IMR-90 (cell line): ENCODE measurements around the gene ALOX5AP. TPM values are rescaled to one million over a fixed set of nuclear protein-coding genes. Genes with fewer than 3 reads are reported as not detected.

Experiments used
- ATAC-seq: fragments of 200-7000 bp; cut with Tn5 transposase; 2 replicates; pipeline ENCODE4 v1.9.1; 2020; ENCODE audit warnings: low read depth, mild to moderate bottlenecking, moderate library complexity
- BruUV-seq: library from RNA; stranded (reverse); fragments of 400-500 nt; replicated peaks from 2 replicates; lab custom pipeline; 2021; lab: Mats Ljungman, UMichigan
- CTCF ChIA-PET: fragments of 300-600 bp; formaldehyde crosslinking; extraction: SDS; loops from one replicate; lab custom pipeline; 2021; ENCODE audit warnings: antibody characterized with exemption; lab: Yijun Ruan, JAX
- POLR2A ChIA-PET: fragments of 300-600 bp; sonication (Branson Sonifier 250); formaldehyde crosslinking; loops from one replicate; lab custom pipeline; 2022; ENCODE audit warnings: antibody characterized with exemption; ENCODE audit not compliant: unreplicated experiment; lab: Charles Lee
- DNase-seq: peaks from one replicate; pipeline ENCODE4 v3.0.0; 2013
- H2AFZ ChIP-seq: replicated peaks from 2 replicates; pipeline ENCODE3; 2013; ENCODE audit warnings: low read length, mild to moderate bottlenecking; ENCODE audit not compliant: poor library complexity
- H2AK5ac ChIP-seq: 2 replicates; pipeline ENCODE4 v1.6.1; 2013; ENCODE audit warnings: low read depth, low read length, inconsistent platforms
- H2AK9ac ChIP-seq: replicated peaks from 2 replicates; pipeline ENCODE3; 2013; ENCODE audit warnings: mild to moderate bottlenecking, low read depth, low read length, moderate library complexity; ENCODE audit not compliant: poor library complexity
- H2BK120ac ChIP-seq: 2 replicates; pipeline ENCODE4 v1.6.1; 2013; ENCODE audit warnings: low read depth, low read length, inconsistent platforms
- H2BK15ac ChIP-seq: 3 replicates; pipeline ENCODE4 v1.6.1; 2013; ENCODE audit warnings: low read depth, low read length, inconsistent platforms
- H2BK20ac ChIP-seq: 2 replicates; pipeline ENCODE4 v1.6.1; 2013; ENCODE audit warnings: low read depth, mild to moderate bottlenecking, inconsistent platforms, low read length, moderate library complexity
- H2BK5ac ChIP-seq: 2 replicates; pipeline ENCODE4 v1.6.1; 2013; ENCODE audit warnings: mild to moderate bottlenecking, low read depth, low read length, inconsistent platforms; ENCODE audit not compliant: poor library complexity, severe bottlenecking
- H3K14ac ChIP-seq: replicated peaks from 2 replicates; pipeline ENCODE4 v1.6.1; 2013; ENCODE audit warnings: low read depth, low read length, inconsistent platforms
- H3K18ac ChIP-seq: 2 replicates; pipeline ENCODE4 v1.6.1; 2013; ENCODE audit warnings: low read depth, low read length, control low read depth
- H3K23ac ChIP-seq: 2 replicates; pipeline ENCODE4 v1.6.1; 2013; ENCODE audit warnings: low read depth, low read length, inconsistent platforms
- H3K27ac ChIP-seq: 2 replicates; pipeline ENCODE4 v1.5.1; 2013; ENCODE audit warnings: mild to moderate bottlenecking, control low read depth, low read length; ENCODE audit not compliant: insufficient read depth
- H3K27me3 ChIP-seq: 2 replicates; pipeline ENCODE4 v1.6.1; 2013; ENCODE audit warnings: low read length; ENCODE audit not compliant: control insufficient read depth, insufficient read depth
- H3K36me3 ChIP-seq: 2 replicates; pipeline ENCODE4 v1.6.1; 2013; ENCODE audit warnings: low read length, mixed read lengths; ENCODE audit not compliant: control insufficient read depth, insufficient read depth
- H3K4ac ChIP-seq: 2 replicates; pipeline ENCODE4 v1.6.1; 2013; ENCODE audit warnings: low read depth, low read length, inconsistent platforms
- H3K4me1 ChIP-seq: 2 replicates; pipeline ENCODE4 v1.6.1; 2013; ENCODE audit warnings: low read length, mixed read lengths; ENCODE audit not compliant: control insufficient read depth, insufficient read depth
- H3K4me2 ChIP-seq: 2 replicates; pipeline ENCODE4 v1.6.1; 2013; ENCODE audit warnings: low read depth, mild to moderate bottlenecking, control low read depth, low read length, moderate library complexity
- H3K4me3 ChIP-seq: 2 replicates; pipeline ENCODE4 v1.5.1; 2013; ENCODE audit warnings: low read depth, mild to moderate bottlenecking, control low read depth, low read length, moderate library complexity; ENCODE audit not compliant: insufficient read depth
- H3K56ac ChIP-seq: 2 replicates; pipeline ENCODE4 v1.6.1; 2013; ENCODE audit warnings: low read length, inconsistent platforms; ENCODE audit not compliant: insufficient read depth; ENCODE audit errors: extremely low read depth
- H3K79me1 ChIP-seq, 2 experiments: 2 replicates each; pipeline ENCODE4 v1.6.1; 2013; ENCODE audit warnings: low read length in 2 of 2, inconsistent platforms in 1 of 2, low read depth in 1 of 2
- H3K9ac ChIP-seq: 2 replicates; pipeline ENCODE4 v1.6.1; 2013; ENCODE audit warnings: low read depth, low read length, control low read depth
- H3K9me1 ChIP-seq: 2 replicates; pipeline ENCODE4 v1.6.1; 2013; ENCODE audit warnings: low read length, inconsistent platforms; ENCODE audit not compliant: insufficient read depth
- H3K9me3 ChIP-seq: 2 replicates; pipeline ENCODE4 v1.6.1; 2013; ENCODE audit warnings: low read length; ENCODE audit not compliant: control insufficient read depth, insufficient read depth
- H4K20me1 ChIP-seq: 2 replicates; pipeline ENCODE4 v1.6.1; 2013; ENCODE audit warnings: low read length, inconsistent platforms; ENCODE audit not compliant: insufficient read depth
- H4K5ac ChIP-seq: 2 replicates; pipeline ENCODE4 v1.6.1; 2013; ENCODE audit warnings: mild to moderate bottlenecking, low read depth, low read length, control low read depth
- H4K8ac ChIP-seq, 2 experiments: 2 replicates each; pipeline ENCODE4 v1.6.1; 2013; ENCODE audit warnings: low read depth in 2 of 2, low read length in 2 of 2, control low read depth in 1 of 2, inconsistent platforms in 1 of 2
- H4K91ac ChIP-seq: 2 replicates; pipeline ENCODE4 v1.6.1; 2013; ENCODE audit warnings: low read depth, low read length, inconsistent platforms; ENCODE audit not compliant: insufficient read depth
- BHLHE40 ChIP-seq: fragments of 150-350 bp; IDR thresholded peaks from 2 replicates; pipeline ENCODE4 v1.6.1; 2016; ENCODE audit warnings: mild to moderate bottlenecking, low read depth, low read length
- CEBPB ChIP-seq: IDR thresholded peaks from 2 replicates; pipeline ENCODE4 v1.6.1; 2012; ENCODE audit warnings: low read depth, low read length, improper control_type of control experiment
- CHD1 ChIP-seq: IDR thresholded peaks from 2 replicates; pipeline ENCODE4 v1.6.1; 2012; ENCODE audit warnings: low read depth, low read length, improper control_type of control experiment
- CTCF ChIP-seq: conservative IDR thresholded peaks from 2 replicates; pipeline ENCODE4 v1.5.1; 2012; ENCODE audit warnings: mild to moderate bottlenecking, low read depth, low read length, improper control_type of control experiment
- ELK1 ChIP-seq: fragments of 150-350 bp; IDR thresholded peaks from 2 replicates; pipeline ENCODE4 v1.6.1; 2016; ENCODE audit warnings: low read depth, mild to moderate bottlenecking, low read length, moderate library complexity, borderline replicate concordance
- FOS ChIP-seq: fragments of 150-350 bp; IDR thresholded peaks from 2 replicates; pipeline ENCODE4 v1.6.1; 2016; ENCODE audit warnings: low read depth, low read length
- MAFK ChIP-seq: IDR thresholded peaks from 2 replicates; pipeline ENCODE4 v1.6.1; 2012; ENCODE audit warnings: low read depth, low read length, improper control_type of control experiment
- MAZ ChIP-seq: IDR thresholded peaks from 2 replicates; pipeline ENCODE4 v1.6.1; 2012; ENCODE audit warnings: low read depth, mild to moderate bottlenecking, low read length, improper control_type of control experiment, moderate library complexity, borderline replicate concordance
- MXI1 ChIP-seq: IDR thresholded peaks from 2 replicates; pipeline ENCODE4 v1.6.1; 2012; ENCODE audit warnings: low read depth, mild to moderate bottlenecking, low read length, moderate library complexity, borderline replicate concordance
- NFE2L2 ChIP-seq: fragments of 150-350 bp; IDR thresholded peaks from 2 replicates; pipeline ENCODE4 v1.6.1; 2016; ENCODE audit warnings: low read depth, mild to moderate bottlenecking, low read length
- POLR2A ChIP-seq: IDR thresholded peaks from 2 replicates; pipeline ENCODE4 v1.6.1; 2012; ENCODE audit warnings: mild to moderate bottlenecking, low read depth, low read length
- RAD21 ChIP-seq: IDR thresholded peaks from 2 replicates; pipeline ENCODE4 v1.6.1; 2012; ENCODE audit warnings: low read length, improper control_type of control experiment
- RCOR1 ChIP-seq: IDR thresholded peaks from 2 replicates; pipeline ENCODE4 v1.6.1; 2012; ENCODE audit warnings: mild to moderate bottlenecking, low read length, improper control_type of control experiment; ENCODE audit not compliant: insufficient replicate concordance
- RFX5 ChIP-seq: IDR thresholded peaks from 2 replicates; pipeline ENCODE4 v1.8.0; 2012; ENCODE audit warnings: low read depth, mild to moderate bottlenecking, low read length, moderate library complexity
- SMC3 ChIP-seq: fragments of 150-350 bp; IDR thresholded peaks from 2 replicates; pipeline ENCODE4 v1.6.1; 2016; ENCODE audit warnings: low read depth, mild to moderate bottlenecking, antibody characterized with exemption, low read length, moderate library complexity
- USF2 ChIP-seq: fragments of 150-350 bp; IDR thresholded peaks from 2 replicates; pipeline ENCODE4 v1.6.1; 2017; ENCODE audit warnings: mild to moderate bottlenecking, antibody characterized with exemption, low read length, low read depth
- WGBS, 2 experiments: methylation state at CpG; one replicate each; pipeline versions ENCODE4 v1.1.5 to v1.1.7; 2013; ENCODE audit warnings: missing lambda C conversion rate in 2 of 2; ENCODE audit not compliant: insufficient read length in 1 of 2; ENCODE audit errors: extremely low coverage in 2 of 2; 5-methylcytosine and 5-hydroxymethylcytosine counted together
- dilution Hi-C: fragments of 300-500 bp; cut with HindIII; formaldehyde crosslinking; loops from one replicate; pipeline ENCODE4 v1.14.3; 2018; ENCODE audit warnings: low sequenced_read_pairs; ENCODE audit not compliant: unreplicated experiment
- in situ Hi-C: fragments of 300-500 bp; cut with MboI; formaldehyde crosslinking; loops from 3 replicates; pipeline ENCODE4 v1.14.3; 2019; ENCODE audit warnings: low sequenced_read_pairs, inconsistent platforms, mixed read lengths
- intact Hi-C: fragments of 100-400 bp; cut with micrococcal nuclease; formaldehyde crosslinking; loops from 2 replicates; pipeline ENCODE4 v1.10.0; 2022
- polyA plus RNA-seq, 3 experiments: library from polyadenylated mRNA; depleted of rRNA; stranded (reverse); fragments of >200 nt; gene quantifications; 2 replicates each; pipeline ENCODE4 v1.2.3, GENCODE V29; 2012; ENCODE audit warnings: low replicate concordance in 1 of 3
- total RNA-seq: library from RNA; depleted of rRNA; stranded (reverse); fragments of >200 nt; gene quantifications from 2 replicates; pipeline ENCODE4 v1.2.3, GENCODE V29; 2012

Gene ALOX5AP
- total and polyA plus RNA-seq, 2 of the 4 experiments (the other 2 are of a cell fraction), result 0.62 TPM; not detected in 1

GRCh38 chr13:30732046-30732390 lies 3.3 kb upstream of the ALOX5AP start:
- no peak overlapping the region for H4K8ac ChIP-seq
- in situ Hi-C loops, result no loop called here
- DNase-seq (no peak), ATAC-seq (no peak)
- WGBS, 2 experiments, result 82% methylated on average over 5 of the region's 21 CpGs; no CpG with 5 or more reads in 1 of the 2 experiments
- H3K9me1 ChIP-seq, result peaks cover 5% of the 10 kb centered on the region; the same call in 1 of the 2 replicates
- no peak overlapping the region for H4K91ac ChIP-seq
- H3K4ac ChIP-seq, result no peak overlapping the region
- H3K4me1 ChIP-seq, result peaks cover 7% of the 10 kb centered on the region
- dilution Hi-C loops, result no loop called here
- intact Hi-C loops, result no loop called here
- no peak overlapping the region for H3K4me3 ChIP-seq
- TF ChIP-seq RAD21 (no peak), SMC3 (no peak), CHD1 (no peak), RFX5 (no peak), ELK1 (no peak), RCOR1 (no peak), NFE2L2 (no peak), FOS (no peak), USF2 (no peak), CEBPB (no peak), MAFK (no peak), BHLHE40 (no peak), POLR2A (no peak), MAZ (no peak), CTCF (no peak), MXI1 (no peak)
- no TSS peak for BruUV-seq
- H3K9me3 ChIP-seq, result no peaks in the 10 kb centered on the region
- H3K56ac ChIP-seq, result no peak overlapping the region
- H3K27me3 ChIP-seq, result no peaks in the 10 kb centered on the region; the same call in 1 of the 2 replicates
- H2AK9ac ChIP-seq, result no peak overlapping the region
- no peak overlapping the region for H3K14ac ChIP-seq
- H2BK5ac ChIP-seq, result no peak overlapping the region
- CTCF ChIA-PET, result no interaction called here
- H2AK5ac ChIP-seq, result no peak overlapping the region
- no peak overlapping the region for H3K4me2 ChIP-seq
- no peak overlapping the region for H3K23ac ChIP-seq
- H4K20me1 ChIP-seq, result no peaks in the 10 kb centered on the region
- no peak overlapping the region for H4K5ac ChIP-seq
- no peaks in the 10 kb centered on the region for H3K79me1 ChIP-seq
- no peak overlapping the region for H3K18ac ChIP-seq
- H2BK120ac ChIP-seq, result no peak overlapping the region
- no peak overlapping the region for H3K27ac ChIP-seq
- H2BK20ac ChIP-seq, result no peak overlapping the region
- no peak overlapping the region for H3K9ac ChIP-seq
- no peaks in the 10 kb centered on the region for H3K36me3 ChIP-seq
- POLR2A ChIA-PET, result no interaction called here
- H2BK15ac ChIP-seq, result no peak overlapping the region
- no peak overlapping the region for H2AFZ ChIP-seq
